IPS-NIHi7 (cell line): ENCODE data around the gene EIF4E3.

Source experiments
- DNase-seq: peaks from one replicate; pipeline ENCODE4 v3.0.0; 2012; ENCODE audit warnings: mixed read lengths; ENCODE audit errors: extremely low spot score

The EIF4E3 gene

GRCh38 chr3:71650372-71650771 is 74.8 kb downstream of the EIF4E3 start:
- DNase-seq, result no peak

GRCh38 chr3:71649757-71650156 is 75.4 kb downstream of the EIF4E3 start:
- DNase-seq, result no peak

- no peak for DNase-seq
Observed at GRCh38 chr3:71647751-71648150, 77.5 kb downstream of the EIF4E3 start.

- no peak for DNase-seq
Observed at GRCh38 chr3:71646971-71647370, 78.2 kb downstream of the EIF4E3 start.

- no peak for DNase-seq
Observed at GRCh38 chr3:71645140-71645539, 80.1 kb downstream of the EIF4E3 start.

- peak; percentile 33 for DNase-seq
Observed at GRCh38 chr3:71641674-71642073, 83.5 kb downstream of the EIF4E3 start.

GRCh38 chr3:71640331-71640983 is 84.7 kb downstream of the EIF4E3 start:
- no peak for DNase-seq

- DNase-seq, result no peak
Observed at GRCh38 chr3:71636482-71636881, 88.7 kb downstream of the EIF4E3 start.

- DNase-seq, result no peak
Observed at GRCh38 chr3:71636001-71636400, 89.2 kb downstream of the EIF4E3 start.

- no peak for DNase-seq
Observed at GRCh38 chr3:71634671-71635070, 90.5 kb downstream of the EIF4E3 start.

- no peak for DNase-seq
Observed at GRCh38 chr3:71629711-71630110, 95.5 kb downstream of the EIF4E3 start.

GRCh38 chr3:71629289-71629688 is 95.9 kb downstream of the EIF4E3 start:
- no peak for DNase-seq

- DNase-seq, result no peak
Observed at GRCh38 chr3:71628522-71628921, 96.7 kb downstream of the EIF4E3 start.

- DNase-seq, result no peak
Observed at GRCh38 chr3:71625676-71626075, 99.5 kb downstream of the EIF4E3 start.
